Nephron (organoid): ENCODE data around the gene HUS1B.

Experiments used
- H3K27ac Mint-ChIP-seq, 3 experiments: 2 replicates each; pipeline ENCODE4 v1.8.0; 2020; ENCODE audit warnings: mixed read lengths in 3 of 3, mild to moderate bottlenecking in 2 of 3, moderate library complexity in 1 of 3
- H3K27me3 Mint-ChIP-seq: 2 replicates; pipeline ENCODE4 v1.8.0; 2021; ENCODE audit warnings: low read depth, mild to moderate bottlenecking, moderate library complexity, mixed read lengths
- H3K36me3 Mint-ChIP-seq: 2 replicates; pipeline ENCODE4 v1.8.0; 2020; ENCODE audit warnings: low read depth, mixed read lengths
- H3K4me1 Mint-ChIP-seq: 2 replicates; pipeline ENCODE4 v1.8.0; 2020; ENCODE audit warnings: mixed read lengths
- H3K4me3 Mint-ChIP-seq, 3 experiments: 2 replicates each; pipeline ENCODE4 v1.8.0; 2020; ENCODE audit warnings: mild to moderate bottlenecking in 3 of 3, mixed read lengths in 3 of 3, moderate library complexity in 2 of 3
- H3K9me3 Mint-ChIP-seq: 2 replicates; pipeline ENCODE4 v1.8.0; 2020; ENCODE audit warnings: mixed read lengths
- TF ChIP-seq, protein P1 (sequence below), 3 experiments: fragments of 200-600 bp; sonication (generic); IDR thresholded peaks; one replicate each; pipeline ENCODE4 v1.5.0; 2021; ENCODE audit warnings: antibody characterized with exemption in 3 of 3; ENCODE audit not compliant: unreplicated experiment in 3 of 3

The HUS1B gene

GRCh38 chr6:683742-684440 is 27.0 kb upstream of the HUS1B start:
- no peaks in the 10 kb centered on the region for H3K9me3 Mint-ChIP-seq
- peaks cover 36% of the 10 kb centered on the region for H3K4me1 Mint-ChIP-seq
- H3K4me3 Mint-ChIP-seq, result peak overlapping the region; percentile 52 to 66 (median 62)
- TF ChIP-seq, protein P1, sequence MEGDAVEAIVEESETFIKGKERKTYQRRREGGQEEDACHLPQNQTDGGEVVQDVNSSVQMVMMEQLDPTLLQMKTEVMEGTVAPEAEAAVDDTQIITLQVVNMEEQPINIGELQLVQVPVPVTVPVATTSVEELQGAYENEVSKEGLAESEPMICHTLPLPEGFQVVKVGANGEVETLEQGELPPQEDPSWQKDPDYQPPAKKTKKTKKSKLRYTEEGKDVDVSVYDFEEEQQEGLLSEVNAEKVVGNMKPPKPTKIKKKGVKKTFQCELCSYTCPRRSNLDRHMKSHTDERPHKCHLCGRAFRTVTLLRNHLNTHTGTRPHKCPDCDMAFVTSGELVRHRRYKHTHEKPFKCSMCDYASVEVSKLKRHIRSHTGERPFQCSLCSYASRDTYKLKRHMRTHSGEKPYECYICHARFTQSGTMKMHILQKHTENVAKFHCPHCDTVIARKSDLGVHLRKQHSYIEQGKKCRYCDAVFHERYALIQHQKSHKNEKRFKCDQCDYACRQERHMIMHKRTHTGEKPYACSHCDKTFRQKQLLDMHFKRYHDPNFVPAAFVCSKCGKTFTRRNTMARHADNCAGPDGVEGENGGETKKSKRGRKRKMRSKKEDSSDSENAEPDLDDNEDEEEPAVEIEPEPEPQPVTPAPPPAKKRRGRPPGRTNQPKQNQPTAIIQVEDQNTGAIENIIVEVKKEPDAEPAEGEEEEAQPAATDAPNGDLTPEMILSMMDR (IDR thresholded peaks at IDR 0.05; ENCODE audit: unreplicated experiment in 3 of 3), result no peak
- peak overlapping the region; percentile 48 to 89 (median 81) for H3K27ac Mint-ChIP-seq
- peaks cover 25% of the 10 kb centered on the region for H3K27me3 Mint-ChIP-seq
- H3K36me3 Mint-ChIP-seq, result no peaks in the 10 kb centered on the region

GRCh38 chr6:680666-681340 is 23.9 kb upstream of the HUS1B start:
- Mint-ChIP-seq H3K36me3 (peaks cover 5% of the 10 kb centered on the region), H3K9me3 (peaks cover 5% of the 10 kb centered on the region), H3K4me1 (peaks cover 36% of the 10 kb centered on the region), H3K27me3 (peaks cover 32% of the 10 kb centered on the region), H3K27ac (no peak overlapping the region), H3K4me3 (no peak overlapping the region)
- TF ChIP-seq, protein P1 (IDR thresholded peaks at IDR 0.05; ENCODE audit: unreplicated experiment in 3 of 3), result no peak

- peaks cover 28% of the 10 kb centered on the region for H3K27me3 Mint-ChIP-seq
- H3K4me1 Mint-ChIP-seq, result peaks cover 31% of the 10 kb centered on the region
- TF ChIP-seq, protein P1 (IDR thresholded peaks at IDR 0.05; ENCODE audit: unreplicated experiment in 3 of 3), result no peak
Observed at GRCh38 chr6:680251-680650, 23.4 kb upstream of the HUS1B start.

DNA sequence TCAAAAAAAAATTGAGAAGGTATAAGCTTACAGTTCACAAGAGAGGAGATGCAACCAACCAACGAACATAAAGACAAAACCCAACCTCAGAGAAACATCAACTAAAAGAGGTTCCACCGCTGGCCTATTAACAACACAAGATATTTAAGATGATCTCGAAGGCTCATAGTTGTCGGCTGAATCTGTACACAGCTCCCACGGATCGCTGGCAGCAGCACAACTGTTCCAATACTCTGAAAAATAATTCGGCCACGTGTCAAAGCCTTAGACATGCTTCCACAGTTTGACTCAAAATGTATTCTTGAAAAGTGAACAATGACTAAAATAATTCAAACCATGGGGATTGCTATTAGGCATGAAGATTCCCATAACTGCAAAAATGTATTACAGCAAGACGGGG is 22.4 kb upstream of the HUS1B start:
- H3K27me3 Mint-ChIP-seq, result peaks cover 32% of the 10 kb centered on the region
- no peak overlapping the region for H3K27ac Mint-ChIP-seq
- peaks cover 25% of the 10 kb centered on the region for H3K4me1 Mint-ChIP-seq
- peaks cover 8% of the 10 kb centered on the region for H3K36me3 Mint-ChIP-seq
- no peak overlapping the region for H3K4me3 Mint-ChIP-seq
- H3K9me3 Mint-ChIP-seq, result peaks cover 9% of the 10 kb centered on the region
- TF ChIP-seq, protein P1 (IDR thresholded peaks at IDR 0.05; ENCODE audit: unreplicated experiment in 3 of 3), result no peak

More at GRCh38 chr6:680251-680650, 23.4 kb upstream of the HUS1B start:
- Mint-ChIP-seq H3K36me3 (peaks cover 5% of the 10 kb centered on the region), H3K9me3 (peaks cover 5% of the 10 kb centered on the region), H3K4me3 (no peak overlapping the region), H3K27ac (peak overlapping the region in 1 of 3 experiments; percentile 48)

GRCh38 chr6:678520-678919 is 21.6 kb upstream of the HUS1B start:
- Mint-ChIP-seq H3K36me3 (peaks cover 8% of the 10 kb centered on the region), H3K4me3 (no peak overlapping the region), H3K27ac (no peak overlapping the region), H3K27me3 (peaks cover 32% of the 10 kb centered on the region), H3K4me1 (peaks cover 18% of the 10 kb centered on the region), H3K9me3 (peaks cover 9% of the 10 kb centered on the region)
- TF ChIP-seq, protein P1 (IDR thresholded peaks at IDR 0.05; ENCODE audit: unreplicated experiment in 3 of 3), result no peak
